DOHH2 (cell line): ENCODE data around the gene APAF1.

Experiments used
- CTCF ChIP-seq: fragments of 200-600 bp; sonication (generic); IDR thresholded peaks from one replicate; pipeline ENCODE4 v1.5.1; 2014; ENCODE audit warnings: antibody characterized with exemption, mild to moderate bottlenecking, low read depth, low read length; ENCODE audit not compliant: poor library complexity, severe bottlenecking
- EZH2phosphoT487 ChIP-seq: fragments of 200-600 bp; sonication (generic); IDR thresholded peaks from 2 replicates; pipeline ENCODE4 v1.6.1; 2017; ENCODE audit warnings: borderline replicate concordance, mild to moderate bottlenecking, antibody characterized with exemption, low read length, moderate library complexity, mixed read lengths

- TF ChIP-seq CTCF (no peak), EZH2phosphoT487 (no peak)
Measured at GRCh38 chr12:98770230-98770629, 125.1 kb downstream of the APAF1 start.
